ENCODE data around the gene MOCS1.
A peak's percentile ranks its signal among the peaks of the same experiment; 100 is the strongest.

Gene MOCS1

DNA sequence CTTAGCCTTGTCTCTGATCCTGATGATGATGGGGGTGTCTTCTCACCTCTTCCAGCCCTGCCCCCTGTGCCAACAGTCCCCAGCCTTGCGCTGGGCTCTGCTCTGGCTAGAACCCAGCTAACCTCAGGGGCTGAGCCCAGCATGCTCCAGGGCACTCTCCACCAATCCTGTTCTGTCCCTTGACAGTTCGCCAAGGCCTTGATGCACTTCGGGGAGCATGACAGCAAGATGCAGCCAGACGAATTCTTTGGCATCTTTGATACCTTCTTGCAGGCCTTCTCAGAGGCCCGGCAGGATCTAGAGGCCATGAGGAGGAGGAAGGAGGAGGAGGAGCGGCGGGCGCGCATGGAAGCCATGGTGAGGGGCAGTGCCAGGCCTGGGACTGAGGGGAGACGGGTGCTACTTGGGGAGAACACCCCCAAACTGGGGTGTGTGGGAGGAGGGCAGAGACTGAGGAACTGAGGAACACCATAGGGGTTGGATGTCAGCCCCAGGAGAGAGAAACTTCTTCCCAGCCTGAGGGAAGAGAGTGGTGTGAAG, 33.1 kb downstream of the MOCS1 start:
- no peaks in the 10 kb centered on the region for H3K9me3 ChIP-seq (ENCODE audit: control insufficient read depth, low read length)
- peaks cover 96% of the 10 kb centered on the region for H3K36me3 ChIP-seq (ENCODE audit: control insufficient read depth, insufficient read depth, low read length, severe bottlenecking)
- H3K27me3 ChIP-seq (replicated peaks; ENCODE audit: control insufficient read depth, insufficient read depth, low read length) = no peaks in the 10 kb centered on the region
- DNase-seq (ENCODE audit: low read depth) = no peak
- no peak overlapping the region for H3K9ac ChIP-seq (ENCODE audit: low read length)
- H3K4me1 ChIP-seq (ENCODE audit: control insufficient read depth, insufficient read depth, low read length) = no peaks in the 10 kb centered on the region
- no peak overlapping the region for H3K4me3 ChIP-seq (ENCODE audit: low read length)

DNA sequence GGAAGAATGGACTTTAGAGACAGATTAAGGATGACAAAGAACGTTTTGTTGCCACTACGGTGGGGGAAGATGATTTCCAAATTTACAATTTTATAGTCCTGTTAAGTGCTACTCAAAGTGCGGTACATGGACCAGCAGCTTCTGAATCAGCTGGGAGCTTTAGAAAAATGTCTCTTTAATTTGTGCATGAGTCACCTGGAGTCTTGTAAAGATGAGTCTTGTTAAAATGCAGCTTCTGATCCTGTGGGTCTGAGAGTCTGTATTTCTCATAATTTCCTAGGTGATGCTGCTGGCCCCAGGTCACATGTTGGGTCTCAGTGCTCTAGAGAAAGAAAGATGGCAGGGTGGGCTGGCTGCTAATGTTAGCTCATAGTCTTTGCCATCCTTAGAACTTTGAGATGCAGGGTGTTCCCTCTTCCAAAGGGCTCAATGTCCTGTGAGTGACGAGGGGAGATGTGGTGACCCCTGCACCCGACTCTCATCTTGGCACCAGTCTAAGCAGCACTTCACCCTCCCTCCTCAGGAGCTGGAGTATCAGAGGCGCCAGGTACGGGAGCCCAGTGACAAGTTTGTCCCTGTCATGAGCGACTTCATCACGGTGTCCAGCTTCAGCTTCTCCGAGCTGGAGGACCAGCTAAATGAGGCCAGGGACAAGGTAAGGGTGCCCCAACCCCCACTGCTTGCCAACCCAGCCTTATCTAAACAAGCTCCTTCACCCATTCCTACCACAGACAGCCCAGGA, 34.5 kb downstream of the MOCS1 start:
- H3K4me3 ChIP-seq (ENCODE audit: low read length) = no peak overlapping the region
- no peaks in the 10 kb centered on the region for H3K27me3 ChIP-seq (replicated peaks; ENCODE audit: control insufficient read depth, insufficient read depth, low read length)
- no peaks in the 10 kb centered on the region for H3K9me3 ChIP-seq (ENCODE audit: control insufficient read depth, low read length)
- no peak for DNase-seq (ENCODE audit: low read depth)
- peaks cover 82% of the 10 kb centered on the region for H3K36me3 ChIP-seq (ENCODE audit: control insufficient read depth, insufficient read depth, low read length, severe bottlenecking)
- H3K9ac ChIP-seq (ENCODE audit: low read length) = no peak overlapping the region
- no peaks in the 10 kb centered on the region for H3K4me1 ChIP-seq (ENCODE audit: control insufficient read depth, insufficient read depth, low read length)

DNA sequence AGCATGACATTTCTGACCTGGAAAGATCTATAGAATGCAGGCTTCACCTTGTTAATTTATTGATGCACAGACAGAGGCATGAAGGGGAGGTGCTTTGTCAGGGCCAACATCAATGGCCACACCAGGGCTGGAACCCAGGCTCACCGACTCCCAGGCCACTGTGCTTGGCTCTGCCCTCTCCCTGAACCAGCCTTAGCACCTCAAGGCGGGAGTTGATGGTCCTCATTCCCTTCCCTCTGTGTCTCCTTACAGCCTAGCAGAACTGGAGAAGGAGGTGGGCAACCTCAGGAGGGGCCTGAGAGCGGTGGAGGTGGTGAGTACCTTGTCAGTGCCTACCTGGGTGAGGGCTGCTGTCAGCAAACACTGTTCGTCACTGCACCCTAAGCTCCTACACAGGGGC, 35.6 kb downstream of the MOCS1 start:
- peaks cover 71% of the 10 kb centered on the region for H3K36me3 ChIP-seq (ENCODE audit: control insufficient read depth, insufficient read depth, low read length, severe bottlenecking)
- no peaks in the 10 kb centered on the region for H3K4me1 ChIP-seq (ENCODE audit: control insufficient read depth, insufficient read depth, low read length)
- H3K9me3 ChIP-seq (ENCODE audit: control insufficient read depth, low read length) = no peaks in the 10 kb centered on the region
- no peak overlapping the region for H3K9ac ChIP-seq (ENCODE audit: low read length)
- H3K4me3 ChIP-seq (ENCODE audit: low read length) = no peak overlapping the region
- no peaks in the 10 kb centered on the region for H3K27me3 ChIP-seq (replicated peaks; ENCODE audit: control insufficient read depth, insufficient read depth, low read length)
- no peak for DNase-seq (ENCODE audit: low read depth)

DNA sequence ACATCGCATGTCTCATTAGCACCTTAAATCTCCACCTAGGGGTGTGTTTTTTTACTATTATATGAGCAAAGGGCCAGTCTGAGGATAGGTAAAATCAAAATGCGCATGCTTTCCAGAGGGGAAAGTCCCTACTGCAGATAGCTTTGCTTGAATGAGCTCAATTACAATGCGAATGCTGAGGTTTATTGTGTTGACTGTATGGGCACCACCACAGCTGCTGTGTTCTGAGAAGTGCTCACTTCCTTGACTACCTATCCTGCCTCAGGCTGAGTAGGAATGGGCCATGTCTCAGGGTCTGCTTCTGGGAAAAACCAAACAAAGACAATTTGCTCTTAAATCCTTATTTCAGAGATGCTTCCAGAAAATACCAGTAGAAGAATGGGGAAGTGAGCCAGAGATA, 36.6 kb downstream of the MOCS1 start:
- no peak overlapping the region for H3K4me3 ChIP-seq (ENCODE audit: low read length)

DNA sequence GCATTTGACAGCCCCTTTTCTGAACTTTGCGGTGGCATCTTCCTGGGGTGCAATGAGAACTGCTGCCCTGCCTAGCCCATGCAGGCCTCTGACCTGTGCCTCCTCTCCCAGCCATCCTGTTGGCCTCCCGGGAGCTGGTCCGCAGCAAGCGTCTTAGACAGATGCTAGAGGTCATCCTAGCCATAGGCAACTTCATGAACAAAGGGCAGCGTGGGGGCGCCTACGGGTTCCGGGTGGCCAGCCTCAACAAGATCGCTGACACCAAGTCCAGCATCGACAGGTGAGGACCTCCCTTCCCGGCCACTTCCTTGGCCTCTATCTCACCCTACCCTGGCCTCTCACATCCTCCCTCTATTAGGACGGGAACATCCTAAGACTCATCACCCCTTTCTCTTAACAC, 37.6 kb downstream of the MOCS1 start:
- Histone ChIP-seq H3K36me3 (ENCODE audit: control insufficient read depth, insufficient read depth, low read length, severe bottlenecking) (peaks cover 53% of the 10 kb centered on the region), H3K4me1 (ENCODE audit: control insufficient read depth, insufficient read depth, low read length) (peaks cover 13% of the 10 kb centered on the region), H3K9me3 (ENCODE audit: control insufficient read depth, low read length) (no peaks in the 10 kb centered on the region), H3K27me3 (replicated peaks; ENCODE audit: control insufficient read depth, insufficient read depth, low read length) (no peaks in the 10 kb centered on the region), H3K4me3 (ENCODE audit: low read length) (no peak overlapping the region), H3K9ac (ENCODE audit: low read length) (no peak overlapping the region)
- no peak for DNase-seq (ENCODE audit: low read depth)

More for the DNA sequence above, 36.6 kb downstream of the MOCS1 start:
- Histone ChIP-seq H3K27me3 (replicated peaks; ENCODE audit: control insufficient read depth, insufficient read depth, low read length) (no peaks in the 10 kb centered on the region), H3K9me3 (ENCODE audit: control insufficient read depth, low read length) (no peaks in the 10 kb centered on the region), H3K36me3 (ENCODE audit: control insufficient read depth, insufficient read depth, low read length, severe bottlenecking) (peaks cover 62% of the 10 kb centered on the region), H3K9ac (ENCODE audit: low read length) (no peak overlapping the region), H3K4me1 (ENCODE audit: control insufficient read depth, insufficient read depth, low read length) (peaks cover 4% of the 10 kb centered on the region)
- no peak for DNase-seq (ENCODE audit: low read depth)

DNA sequence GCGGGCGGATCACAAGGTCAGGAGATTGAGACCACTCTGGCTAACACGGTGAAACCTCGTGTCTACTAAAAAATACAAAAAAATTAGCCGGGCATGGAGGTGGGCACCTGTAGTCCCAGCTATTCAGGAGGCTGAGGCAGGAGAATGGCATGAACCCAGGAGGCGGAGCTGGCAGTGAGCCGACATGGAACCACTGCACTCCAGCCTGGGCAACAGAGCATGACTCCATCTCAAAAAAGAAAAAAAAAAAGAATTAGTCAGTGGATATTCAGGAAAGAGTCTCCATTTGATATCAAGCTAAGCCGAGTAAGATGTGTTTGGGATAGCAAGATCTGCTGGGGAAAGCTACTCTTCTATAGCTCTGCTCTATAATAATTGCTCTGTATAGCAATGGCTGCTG, 41.0 kb downstream of the MOCS1 start:
- peaks cover 29% of the 10 kb centered on the region for H3K36me3 ChIP-seq (ENCODE audit: control insufficient read depth, insufficient read depth, low read length, severe bottlenecking)
- DNase-seq (ENCODE audit: low read depth) = no peak
- H3K4me3 ChIP-seq (ENCODE audit: low read length) = no peak overlapping the region
- peaks cover 19% of the 10 kb centered on the region for H3K4me1 ChIP-seq (ENCODE audit: control insufficient read depth, insufficient read depth, low read length)
- no peak overlapping the region for H3K9ac ChIP-seq (ENCODE audit: low read length)
- no peaks in the 10 kb centered on the region for H3K27me3 ChIP-seq (replicated peaks; ENCODE audit: control insufficient read depth, insufficient read depth, low read length)
- no peaks in the 10 kb centered on the region for H3K9me3 ChIP-seq (ENCODE audit: control insufficient read depth, low read length)

DNA sequence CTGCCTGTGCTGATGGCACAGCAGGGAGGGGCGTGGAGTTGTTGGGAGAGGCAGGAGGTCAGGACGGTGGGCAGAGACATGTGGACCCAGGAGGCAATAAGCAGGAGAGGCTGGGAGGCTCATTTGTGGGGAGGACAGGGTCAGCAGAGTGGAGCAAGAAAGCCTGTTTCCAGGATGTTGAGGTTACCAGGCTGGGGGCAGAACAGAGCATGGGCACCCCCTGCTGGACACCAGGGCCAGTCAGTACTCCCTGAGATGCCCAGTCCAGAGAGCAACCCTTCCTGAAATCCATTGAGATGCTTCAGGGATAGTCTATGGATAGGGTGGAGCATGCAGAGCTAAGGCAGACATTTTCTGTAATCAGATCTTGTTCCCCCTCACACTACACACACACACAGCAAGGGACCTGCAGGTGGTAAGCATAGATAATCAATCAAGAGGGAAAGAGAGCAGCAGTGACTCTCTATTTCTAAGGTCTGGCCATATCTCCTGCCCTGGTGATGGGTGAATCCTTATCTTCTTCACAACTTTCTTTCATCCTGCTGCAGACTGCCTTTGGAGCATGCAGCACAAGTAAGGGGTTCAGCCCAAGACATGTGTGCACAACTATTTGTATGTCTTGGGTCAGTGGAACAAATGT, 41.7 kb downstream of the MOCS1 start:
- peak overlapping the region; percentile 22 for H3K9ac ChIP-seq (ENCODE audit: low read length)
- H3K36me3 ChIP-seq (ENCODE audit: control insufficient read depth, insufficient read depth, low read length, severe bottlenecking) = peaks cover 23% of the 10 kb centered on the region
- no peak overlapping the region for H3K4me3 ChIP-seq (ENCODE audit: low read length)
- peak; percentile 78 for DNase-seq (ENCODE audit: low read depth)
- no peaks in the 10 kb centered on the region for H3K9me3 ChIP-seq (ENCODE audit: control insufficient read depth, low read length)
- peaks cover 25% of the 10 kb centered on the region for H3K4me1 ChIP-seq (ENCODE audit: control insufficient read depth, insufficient read depth, low read length)
- H3K27me3 ChIP-seq (replicated peaks; ENCODE audit: control insufficient read depth, insufficient read depth, low read length) = no peaks in the 10 kb centered on the region

DNA sequence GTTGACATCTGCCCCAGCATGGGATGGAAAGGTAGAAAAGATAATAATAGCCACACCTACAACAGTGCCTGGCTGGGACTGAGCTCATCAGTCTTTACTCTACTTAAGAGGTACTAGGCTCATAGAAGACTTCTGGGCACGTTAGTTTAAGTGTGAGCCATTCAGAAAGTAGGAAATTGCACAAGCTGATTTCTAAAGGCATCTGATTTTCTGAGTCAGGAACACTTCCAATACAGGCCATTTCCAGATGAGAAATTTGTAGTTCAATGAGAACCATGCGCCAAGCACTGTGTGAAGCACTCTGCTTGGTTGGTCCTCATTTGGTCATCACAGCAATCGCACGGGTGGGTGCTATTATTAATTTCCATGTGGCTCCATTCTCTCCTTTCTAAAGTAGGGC, 42.3 kb downstream of the MOCS1 start:
- Histone ChIP-seq H3K4me1 (ENCODE audit: control insufficient read depth, insufficient read depth, low read length) (peaks cover 31% of the 10 kb centered on the region), H3K9ac (ENCODE audit: low read length) (peak overlapping the region; percentile 22), H3K9me3 (ENCODE audit: control insufficient read depth, low read length) (no peaks in the 10 kb centered on the region), H3K36me3 (ENCODE audit: control insufficient read depth, insufficient read depth, low read length, severe bottlenecking) (peaks cover 16% of the 10 kb centered on the region), H3K4me3 (ENCODE audit: low read length) (no peak overlapping the region), H3K27me3 (replicated peaks; ENCODE audit: control insufficient read depth, insufficient read depth, low read length) (no peaks in the 10 kb centered on the region)
- DNase-seq (ENCODE audit: low read depth) = peak; percentile 19

DNA sequence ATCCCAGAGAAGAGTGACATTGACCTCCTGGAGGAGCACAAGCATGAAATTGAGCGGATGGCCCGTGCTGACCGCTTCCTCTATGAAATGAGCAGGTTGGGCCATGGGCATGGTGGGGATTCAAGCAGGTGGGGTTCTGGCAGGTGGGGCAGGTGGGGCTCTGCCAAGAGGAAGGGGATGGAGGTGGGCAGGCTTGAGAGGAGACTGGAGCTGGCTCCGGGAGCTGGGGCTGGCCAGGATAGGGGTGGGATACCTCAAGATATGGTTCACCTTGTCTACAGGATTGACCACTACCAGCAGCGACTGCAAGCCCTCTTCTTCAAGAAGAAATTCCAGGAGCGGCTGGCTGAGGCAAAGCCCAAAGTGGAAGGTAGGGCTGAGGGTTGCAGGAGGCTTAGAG, 42.9 kb downstream of the MOCS1 start:
- no peak for DNase-seq (ENCODE audit: low read depth)
- Histone ChIP-seq H3K4me3 (ENCODE audit: low read length) (no peak overlapping the region), H3K9ac (ENCODE audit: low read length) (no peak overlapping the region), H3K27me3 (replicated peaks; ENCODE audit: control insufficient read depth, insufficient read depth, low read length) (no peaks in the 10 kb centered on the region), H3K4me1 (ENCODE audit: control insufficient read depth, insufficient read depth, low read length) (peaks cover 38% of the 10 kb centered on the region), H3K9me3 (ENCODE audit: control insufficient read depth, low read length) (no peaks in the 10 kb centered on the region), H3K36me3 (ENCODE audit: control insufficient read depth, insufficient read depth, low read length, severe bottlenecking) (peaks cover 10% of the 10 kb centered on the region)

DNA sequence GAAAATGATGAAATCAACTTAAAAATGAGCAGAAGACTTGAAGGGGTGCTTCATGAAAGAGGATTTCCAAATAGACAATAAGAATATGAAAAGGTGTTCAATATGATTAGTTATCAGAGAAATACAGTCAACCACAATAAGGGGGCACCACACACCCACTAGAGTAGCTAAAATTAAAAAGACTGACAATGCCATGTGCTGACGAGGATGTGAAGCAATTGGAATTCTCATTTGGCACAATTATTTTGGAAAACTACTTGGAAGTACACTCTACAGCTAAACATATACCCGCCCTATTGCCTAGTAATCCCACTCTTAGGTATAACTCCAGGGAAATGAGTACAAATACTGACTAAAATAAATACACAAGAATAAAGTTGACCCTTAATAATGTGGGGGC, 45.0 kb downstream of the MOCS1 start:
- Histone ChIP-seq H3K4me3 (ENCODE audit: low read length) (no peak overlapping the region), H3K9ac (ENCODE audit: low read length) (no peak overlapping the region), H3K4me1 (ENCODE audit: control insufficient read depth, insufficient read depth, low read length) (peaks cover 42% of the 10 kb centered on the region), H3K36me3 (ENCODE audit: control insufficient read depth, insufficient read depth, low read length, severe bottlenecking) (peaks cover 8% of the 10 kb centered on the region), H3K27me3 (replicated peaks; ENCODE audit: control insufficient read depth, insufficient read depth, low read length) (no peaks in the 10 kb centered on the region), H3K9me3 (ENCODE audit: control insufficient read depth, low read length) (no peaks in the 10 kb centered on the region)
- no peak for DNase-seq (ENCODE audit: low read depth)

DNA sequence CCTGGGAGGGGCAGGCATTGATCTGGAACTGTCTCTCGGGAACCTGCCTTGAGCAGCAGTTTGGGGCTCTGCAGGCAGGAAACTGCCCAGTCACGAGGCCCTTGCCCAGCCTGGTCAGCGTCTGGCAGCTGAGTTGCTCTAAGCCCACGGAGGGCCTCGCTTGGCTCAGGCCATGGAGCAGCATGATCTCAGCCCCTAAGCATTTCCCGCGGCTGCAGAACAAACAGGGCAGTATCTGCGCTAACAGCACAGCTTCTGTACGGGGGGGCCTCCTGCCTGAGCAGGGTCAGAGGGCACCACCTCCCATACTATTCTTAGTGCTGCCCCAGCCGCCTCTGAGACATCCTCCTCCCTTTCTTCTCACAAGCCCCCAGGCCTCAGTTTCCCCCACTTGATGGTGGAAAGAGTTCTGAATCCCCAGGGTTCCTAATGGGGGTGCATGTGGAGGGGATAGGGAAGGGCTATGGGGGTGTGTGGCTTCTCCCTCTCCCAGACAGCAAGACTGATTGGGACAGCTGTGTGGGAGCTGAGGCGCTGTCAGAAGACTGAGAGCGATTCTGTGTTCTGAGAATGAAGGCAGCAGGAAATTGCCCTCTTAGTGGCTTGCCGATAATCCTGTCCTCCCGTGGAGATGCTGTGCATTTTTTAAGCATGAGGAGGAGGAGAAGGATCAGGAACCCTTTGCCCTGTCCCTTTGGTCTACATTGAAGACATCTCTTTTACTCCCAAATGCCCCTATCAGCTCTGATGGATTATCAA, 46.4 kb downstream of the MOCS1 start:
- H3K27me3 ChIP-seq (replicated peaks; ENCODE audit: control insufficient read depth, insufficient read depth, low read length) = no peaks in the 10 kb centered on the region
- no peaks in the 10 kb centered on the region for H3K9me3 ChIP-seq (ENCODE audit: control insufficient read depth, low read length)
- peak; percentile 96 for DNase-seq (ENCODE audit: low read depth)
- peaks cover 8% of the 10 kb centered on the region for H3K36me3 ChIP-seq (ENCODE audit: control insufficient read depth, insufficient read depth, low read length, severe bottlenecking)
- peak overlapping the region; percentile 32 for H3K9ac ChIP-seq (ENCODE audit: low read length)
- peaks cover 46% of the 10 kb centered on the region for H3K4me1 ChIP-seq (ENCODE audit: control insufficient read depth, insufficient read depth, low read length)
- peak overlapping the region; percentile 14 for H3K4me3 ChIP-seq (ENCODE audit: low read length)
